Measurements from ENCODE around the gene STARD13.

Gene STARD13

GRCh38 chr13:33261387-33262061 lies 24.0 kb downstream of the STARD13 start:
- no peak for TF ChIP-seq CTCF (IDR thresholded peaks at IDR 0.05; ENCODE audit: insufficient read depth, low read length, poor library complexity, severe bottlenecking)
- no peak for TF ChIP-seq EZH2phosphoT487 (conservative IDR thresholded peaks at IDR 0.05; ENCODE audit: low read length)
- Histone ChIP-seq H3K9me2 (replicated peaks; ENCODE audit: insufficient read depth, low read length) (no peaks in the 10 kb centered on the region), H3K36me3 (ENCODE audit: low read length) (no peaks in the 10 kb centered on the region)

GRCh38 chr13:33260168-33261098 lies 25.1 kb downstream of the STARD13 start:
- Histone ChIP-seq H3K27me3 (ENCODE audit: low read length) (no peaks in the 10 kb centered on the region), H3K27ac (ENCODE audit: low read depth, low read length) (no peak overlapping the region), H4K20me1 (ENCODE audit: low read depth, low read length) (no peaks in the 10 kb centered on the region), H3K9me2 (replicated peaks; ENCODE audit: insufficient read depth, low read length) (no peaks in the 10 kb centered on the region), H2AFZ (ENCODE audit: low read depth, low read length, severe bottlenecking) (no peak overlapping the region), H3K79me2 (ENCODE audit: insufficient read depth, low read length) (no peaks in the 10 kb centered on the region), H3K9ac (ENCODE audit: low read length) (no peak overlapping the region), H3K36me3 (ENCODE audit: low read length) (no peaks in the 10 kb centered on the region), H3K4me3 (ENCODE audit: insufficient read depth, low read length, poor library complexity, severe bottlenecking) (no peak overlapping the region), H3K9me3 (ENCODE audit: insufficient read depth, low read length) (no peaks in the 10 kb centered on the region), H3F3A (ENCODE audit: insufficient read depth) (no peaks in the 10 kb centered on the region), H3K4me2 (ENCODE audit: low read depth, low read length, poor library complexity, severe bottlenecking) (no peak overlapping the region)
- TF ChIP-seq CTCF (IDR thresholded peaks at IDR 0.05; ENCODE audit: insufficient read depth, low read length, poor library complexity, severe bottlenecking), result no peak
- TF ChIP-seq EZH2phosphoT487 (conservative IDR thresholded peaks at IDR 0.05; ENCODE audit: low read length), result no peak

More at GRCh38 chr13:33261387-33262061, 24.0 kb downstream of the STARD13 start:
- Histone ChIP-seq H3K27me3 (ENCODE audit: low read length) (no peaks in the 10 kb centered on the region), H3K79me2 (ENCODE audit: insufficient read depth, low read length) (no peaks in the 10 kb centered on the region), H4K20me1 (ENCODE audit: low read depth, low read length) (no peaks in the 10 kb centered on the region), H2AFZ (ENCODE audit: low read depth, low read length, severe bottlenecking) (no peak overlapping the region), H3F3A (ENCODE audit: insufficient read depth) (no peaks in the 10 kb centered on the region), H3K9ac (ENCODE audit: low read length) (no peak overlapping the region), H3K9me3 (ENCODE audit: insufficient read depth, low read length) (no peaks in the 10 kb centered on the region), H3K27ac (ENCODE audit: low read depth, low read length) (no peak overlapping the region), H3K4me2 (ENCODE audit: low read depth, low read length, poor library complexity, severe bottlenecking) (no peak overlapping the region), H3K4me3 (ENCODE audit: insufficient read depth, low read length, poor library complexity, severe bottlenecking) (no peak overlapping the region)

- no peaks in the 10 kb centered on the region for H3K36me3 ChIP-seq (ENCODE audit: low read length)
- no peak overlapping the region for H3K9ac ChIP-seq (ENCODE audit: low read length)
- H3K9me3 ChIP-seq (ENCODE audit: insufficient read depth, low read length), result no peaks in the 10 kb centered on the region
- no peak overlapping the region for H3K4me3 ChIP-seq (ENCODE audit: insufficient read depth, low read length, poor library complexity, severe bottlenecking)
- H3K27me3 ChIP-seq (ENCODE audit: low read length), result no peaks in the 10 kb centered on the region
- no peaks in the 10 kb centered on the region for H3K9me2 ChIP-seq (replicated peaks; ENCODE audit: insufficient read depth, low read length)
- TF ChIP-seq EZH2phosphoT487 (conservative IDR thresholded peaks at IDR 0.05; ENCODE audit: low read length), result no peak
- no peak for TF ChIP-seq CTCF (IDR thresholded peaks at IDR 0.05; ENCODE audit: insufficient read depth, low read length, poor library complexity, severe bottlenecking)
- no peak overlapping the region for H3K27ac ChIP-seq (ENCODE audit: low read depth, low read length)
- no peak overlapping the region for H3K4me2 ChIP-seq (ENCODE audit: low read depth, low read length, poor library complexity, severe bottlenecking)
- no peak overlapping the region for H2AFZ ChIP-seq (ENCODE audit: low read depth, low read length, severe bottlenecking)
- no peaks in the 10 kb centered on the region for H3F3A ChIP-seq (ENCODE audit: insufficient read depth)
- no peaks in the 10 kb centered on the region for H4K20me1 ChIP-seq (ENCODE audit: low read depth, low read length)
- H3K79me2 ChIP-seq (ENCODE audit: insufficient read depth, low read length), result no peaks in the 10 kb centered on the region
These were observed 26.3 kb downstream of the STARD13 start for GRCh38 chr13:33259296-33259695.
